PFSK-1 (cell line): ENCODE results near the gene PRPF38A.

ENCODE experiments used
- FOXP2 ChIP-seq: optimal IDR thresholded peaks from 2 replicates; pipeline ENCODE3; 2011; ENCODE audit warnings: borderline replicate concordance, control low read depth, inconsistent platforms; ENCODE audit not compliant: insufficient read depth; ENCODE audit errors: extremely low read length, extremely low read depth
- POLR2AphosphoS5 ChIP-seq: IDR thresholded peaks from 2 replicates; pipeline ENCODE4 v1.6.1; 2012; ENCODE audit warnings: low read depth, mild to moderate bottlenecking, control low read depth, low read length, moderate library complexity
- SIN3A ChIP-seq: IDR thresholded peaks from 2 replicates; pipeline ENCODE4 v1.6.1; 2012; ENCODE audit warnings: mild to moderate bottlenecking, low read length, moderate library complexity, borderline replicate concordance; ENCODE audit not compliant: insufficient read depth
- TF ChIP-seq, protein P1 (sequence below), 2 experiments: IDR thresholded peaks; 2 replicates each; pipeline versions ENCODE4 v1.6.1 to v1.8.0; 2011 to 2012; ENCODE audit warnings: low read depth in 2 of 2, low read length in 2 of 2, control low read depth in 1 of 2, inconsistent platforms in 1 of 2, mild to moderate bottlenecking in 1 of 2, moderate library complexity in 1 of 2; ENCODE audit not compliant: insufficient read depth in 1 of 2

DNA sequence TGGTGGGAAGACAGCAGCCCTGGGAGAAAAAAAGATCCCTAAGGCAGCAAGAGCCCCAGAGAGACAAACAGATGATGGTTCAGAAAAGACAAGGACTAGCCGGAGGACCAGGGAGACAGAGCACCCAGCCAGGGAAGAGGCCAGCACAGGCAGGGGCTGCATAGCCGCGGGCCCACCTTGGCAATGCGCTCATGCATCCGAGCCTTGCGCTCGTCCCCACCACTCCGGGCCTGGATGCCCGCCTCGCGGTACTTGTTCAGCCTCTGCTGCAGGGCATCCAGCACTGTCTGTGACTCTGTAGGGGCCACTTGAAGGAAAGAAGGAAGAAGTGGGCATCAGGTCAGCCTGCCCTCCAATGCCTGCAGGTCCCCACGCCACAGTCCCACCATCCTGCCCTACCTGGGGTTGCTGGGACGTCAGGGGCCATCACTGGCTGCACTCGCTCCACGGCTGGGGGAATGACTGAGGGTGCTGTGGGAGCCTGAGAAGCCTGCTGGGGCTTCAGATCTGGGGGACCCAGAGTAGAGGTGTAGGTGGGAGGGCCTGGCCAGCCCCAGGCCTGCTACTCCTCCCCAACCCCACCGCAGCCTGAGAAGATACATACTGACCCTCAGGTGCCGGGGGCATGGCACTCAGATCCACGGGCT is 45.4 kb upstream of the PRPF38A start:
- TF ChIP-seq SIN3A = no peak
- TF ChIP-seq, protein P1, sequence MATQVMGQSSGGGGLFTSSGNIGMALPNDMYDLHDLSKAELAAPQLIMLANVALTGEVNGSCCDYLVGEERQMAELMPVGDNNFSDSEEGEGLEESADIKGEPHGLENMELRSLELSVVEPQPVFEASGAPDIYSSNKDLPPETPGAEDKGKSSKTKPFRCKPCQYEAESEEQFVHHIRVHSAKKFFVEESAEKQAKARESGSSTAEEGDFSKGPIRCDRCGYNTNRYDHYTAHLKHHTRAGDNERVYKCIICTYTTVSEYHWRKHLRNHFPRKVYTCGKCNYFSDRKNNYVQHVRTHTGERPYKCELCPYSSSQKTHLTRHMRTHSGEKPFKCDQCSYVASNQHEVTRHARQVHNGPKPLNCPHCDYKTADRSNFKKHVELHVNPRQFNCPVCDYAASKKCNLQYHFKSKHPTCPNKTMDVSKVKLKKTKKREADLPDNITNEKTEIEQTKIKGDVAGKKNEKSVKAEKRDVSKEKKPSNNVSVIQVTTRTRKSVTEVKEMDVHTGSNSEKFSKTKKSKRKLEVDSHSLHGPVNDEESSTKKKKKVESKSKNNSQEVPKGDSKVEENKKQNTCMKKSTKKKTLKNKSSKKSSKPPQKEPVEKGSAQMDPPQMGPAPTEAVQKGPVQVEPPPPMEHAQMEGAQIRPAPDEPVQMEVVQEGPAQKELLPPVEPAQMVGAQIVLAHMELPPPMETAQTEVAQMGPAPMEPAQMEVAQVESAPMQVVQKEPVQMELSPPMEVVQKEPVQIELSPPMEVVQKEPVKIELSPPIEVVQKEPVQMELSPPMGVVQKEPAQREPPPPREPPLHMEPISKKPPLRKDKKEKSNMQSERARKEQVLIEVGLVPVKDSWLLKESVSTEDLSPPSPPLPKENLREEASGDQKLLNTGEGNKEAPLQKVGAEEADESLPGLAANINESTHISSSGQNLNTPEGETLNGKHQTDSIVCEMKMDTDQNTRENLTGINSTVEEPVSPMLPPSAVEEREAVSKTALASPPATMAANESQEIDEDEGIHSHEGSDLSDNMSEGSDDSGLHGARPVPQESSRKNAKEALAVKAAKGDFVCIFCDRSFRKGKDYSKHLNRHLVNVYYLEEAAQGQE (IDR thresholded peaks at IDR 0.05; ENCODE audit: insufficient read depth in 1 of 2, low read depth in 2 of 2, low read length in 2 of 2) = no peak
- TF ChIP-seq POLR2AphosphoS5 = no peak
- no peak for TF ChIP-seq FOXP2
